GM06990 (cell line): ENCODE results near the gene SLC13A3.

Source experiments
- DNase-seq: peaks from one replicate; pipeline ENCODE4 v3.0.0-alpha.2; 2011; ENCODE audit not compliant: insufficient read length; ENCODE audit errors: extremely low read depth
- H3K27me3 ChIP-seq: replicated peaks from 2 replicates; pipeline ENCODE4 v1.6.0; 2011; ENCODE audit warnings: low read length; ENCODE audit not compliant: control insufficient read depth, insufficient read depth
- H3K36me3 ChIP-seq: 2 replicates; pipeline ENCODE4 v1.5.1; 2011; ENCODE audit warnings: low read length; ENCODE audit not compliant: control insufficient read depth, insufficient read depth
- H3K4me3 ChIP-seq: replicated peaks from 2 replicates; pipeline ENCODE4 v1.5.1; 2011; ENCODE audit warnings: low read depth, mild to moderate bottlenecking, control low read depth, low read length
- TF ChIP-seq, protein P1 (sequence below): IDR thresholded peaks from 2 replicates; pipeline ENCODE4 v1.5.1; 2011; ENCODE audit warnings: low read length, control low read depth, mild to moderate bottlenecking, inconsistent platforms; ENCODE audit not compliant: insufficient read depth, poor library complexity, severe bottlenecking

SLC13A3 gene

DNA sequence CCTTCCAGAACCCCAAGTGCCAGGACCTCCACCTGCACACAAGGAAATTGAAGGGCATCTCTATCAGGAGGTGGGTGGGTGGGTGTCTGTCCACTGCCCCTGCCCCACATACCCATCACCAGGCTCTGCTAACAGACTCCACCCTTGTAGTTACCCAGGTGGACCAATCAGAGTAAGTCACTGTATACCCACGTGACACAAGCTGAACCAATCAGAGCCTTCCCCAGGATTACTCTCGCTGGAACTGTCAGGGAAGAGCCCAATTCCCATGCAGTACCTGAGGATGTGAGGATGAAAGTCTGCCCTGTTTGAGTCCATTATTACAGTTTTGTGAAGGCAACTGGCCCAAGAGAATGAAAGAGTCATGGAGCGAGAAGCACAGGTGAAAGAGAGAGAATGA lies 105.0 kb downstream of the SLC13A3 start:
- TF ChIP-seq, protein P1, sequence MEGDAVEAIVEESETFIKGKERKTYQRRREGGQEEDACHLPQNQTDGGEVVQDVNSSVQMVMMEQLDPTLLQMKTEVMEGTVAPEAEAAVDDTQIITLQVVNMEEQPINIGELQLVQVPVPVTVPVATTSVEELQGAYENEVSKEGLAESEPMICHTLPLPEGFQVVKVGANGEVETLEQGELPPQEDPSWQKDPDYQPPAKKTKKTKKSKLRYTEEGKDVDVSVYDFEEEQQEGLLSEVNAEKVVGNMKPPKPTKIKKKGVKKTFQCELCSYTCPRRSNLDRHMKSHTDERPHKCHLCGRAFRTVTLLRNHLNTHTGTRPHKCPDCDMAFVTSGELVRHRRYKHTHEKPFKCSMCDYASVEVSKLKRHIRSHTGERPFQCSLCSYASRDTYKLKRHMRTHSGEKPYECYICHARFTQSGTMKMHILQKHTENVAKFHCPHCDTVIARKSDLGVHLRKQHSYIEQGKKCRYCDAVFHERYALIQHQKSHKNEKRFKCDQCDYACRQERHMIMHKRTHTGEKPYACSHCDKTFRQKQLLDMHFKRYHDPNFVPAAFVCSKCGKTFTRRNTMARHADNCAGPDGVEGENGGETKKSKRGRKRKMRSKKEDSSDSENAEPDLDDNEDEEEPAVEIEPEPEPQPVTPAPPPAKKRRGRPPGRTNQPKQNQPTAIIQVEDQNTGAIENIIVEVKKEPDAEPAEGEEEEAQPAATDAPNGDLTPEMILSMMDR = no peak
- DNase-seq = no peak
- no peaks in the 10 kb centered on the region for H3K27me3 ChIP-seq

GRCh38 chr20:46545827-46546138 lies 105.5 kb downstream of the SLC13A3 start:
- TF ChIP-seq, protein P1 = no peak
- no peak for DNase-seq
- Histone ChIP-seq H3K27me3 (no peaks in the 10 kb centered on the region), H3K36me3 (no peaks in the 10 kb centered on the region), H3K4me3 (no peak overlapping the region)

More for the DNA sequence above, 105.0 kb downstream of the SLC13A3 start:
- Histone ChIP-seq H3K36me3 (no peaks in the 10 kb centered on the region), H3K4me3 (no peak overlapping the region)

GRCh38 chr20:46545077-46545826 lies 106.0 kb downstream of the SLC13A3 start:
- Histone ChIP-seq H3K36me3 (no peaks in the 10 kb centered on the region), H3K4me3 (no peak overlapping the region), H3K27me3 (no peaks in the 10 kb centered on the region)
- TF ChIP-seq, protein P1 = no peak
- DNase-seq = no peak

DNA sequence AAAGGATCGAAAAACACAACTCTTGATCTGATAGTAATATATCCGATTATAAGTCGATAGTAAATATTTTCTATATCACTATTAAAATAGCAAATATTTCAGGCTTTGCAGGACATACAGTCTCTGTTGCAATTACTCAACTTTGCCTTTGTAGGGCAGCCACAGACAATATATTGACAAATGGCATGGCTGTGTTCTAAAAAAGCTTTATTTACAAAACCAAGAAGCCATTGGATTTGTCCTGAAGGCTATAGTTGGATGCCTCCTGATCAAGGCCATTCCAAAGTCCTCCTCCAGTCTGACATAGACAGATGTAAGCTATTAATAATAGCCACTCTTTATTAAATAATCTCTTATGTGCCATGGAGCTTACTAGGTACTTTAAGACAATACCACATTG lies 106.7 kb downstream of the SLC13A3 start:
- no peaks in the 10 kb centered on the region for H3K27me3 ChIP-seq
- no peaks in the 10 kb centered on the region for H3K36me3 ChIP-seq
- no peak overlapping the region for H3K4me3 ChIP-seq
- no peak for DNase-seq
- TF ChIP-seq, protein P1 = no peak

GRCh38 chr20:46543959-46544358 lies 107.3 kb downstream of the SLC13A3 start:
- H3K4me3 ChIP-seq = no peak overlapping the region
- no peak for DNase-seq
- TF ChIP-seq, protein P1 = no peak
- H3K27me3 ChIP-seq = no peaks in the 10 kb centered on the region
- no peaks in the 10 kb centered on the region for H3K36me3 ChIP-seq

GRCh38 chr20:46543033-46543432 lies 108.2 kb downstream of the SLC13A3 start:
- Histone ChIP-seq H3K36me3 (no peaks in the 10 kb centered on the region), H3K4me3 (no peak overlapping the region), H3K27me3 (no peaks in the 10 kb centered on the region)
- TF ChIP-seq, protein P1 = no peak
- DNase-seq = no peak
